Mucosa of stomach (tissue), 1 donor: ENCODE results near the gene SOX6.

Source experiments
- H3K27me3 ChIP-seq: one replicate; pipeline ENCODE4 v1.7.0; 2013; ENCODE audit warnings: mild to moderate bottlenecking, low read length; ENCODE audit not compliant: control insufficient read depth, insufficient read depth
- H3K36me3 ChIP-seq: one replicate; pipeline ENCODE4 v1.7.0; 2013; ENCODE audit warnings: low read length; ENCODE audit not compliant: control insufficient read depth, insufficient read depth
- H3K4me1 ChIP-seq: one replicate; pipeline ENCODE4 v1.7.0; 2013; ENCODE audit warnings: mild to moderate bottlenecking, low read length; ENCODE audit not compliant: control insufficient read depth, insufficient read depth
- H3K4me3 ChIP-seq: one replicate; pipeline ENCODE4 v1.7.0; 2013; ENCODE audit warnings: low read length
- H3K9ac ChIP-seq: one replicate; pipeline ENCODE4 v1.7.0; 2013; ENCODE audit warnings: mild to moderate bottlenecking, low read length, moderate library complexity
- H3K9me3 ChIP-seq: one replicate; pipeline ENCODE4 v1.7.0; 2013; ENCODE audit warnings: mild to moderate bottlenecking, low read length, moderate library complexity; ENCODE audit not compliant: control insufficient read depth
- donor health status: Pancreatic carcinoma.

The SOX6 gene

GRCh38 chr11:16204261-16204660 is 152.1 kb downstream of the SOX6 start:
- H3K9ac ChIP-seq = no peak overlapping the region
- no peaks in the 10 kb centered on the region for H3K27me3 ChIP-seq
- H3K4me1 ChIP-seq = no peaks in the 10 kb centered on the region
- no peak overlapping the region for H3K4me3 ChIP-seq
- H3K36me3 ChIP-seq = no peaks in the 10 kb centered on the region
- H3K9me3 ChIP-seq = no peaks in the 10 kb centered on the region

GRCh38 chr11:16195651-16196050 is 160.7 kb downstream of the SOX6 start:
- no peaks in the 10 kb centered on the region for H3K36me3 ChIP-seq

GRCh38 chr11:16194566-16194965 is 161.8 kb downstream of the SOX6 start:
- Histone ChIP-seq H3K36me3 (no peaks in the 10 kb centered on the region), H3K4me1 (no peaks in the 10 kb centered on the region), H3K27me3 (no peaks in the 10 kb centered on the region), H3K9me3 (no peaks in the 10 kb centered on the region), H3K4me3 (no peak overlapping the region), H3K9ac (no peak overlapping the region)

More at GRCh38 chr11:16195651-16196050, 160.7 kb downstream of the SOX6 start:
- no peak overlapping the region for H3K4me3 ChIP-seq
- no peaks in the 10 kb centered on the region for H3K4me1 ChIP-seq
- H3K27me3 ChIP-seq = no peaks in the 10 kb centered on the region
- H3K9ac ChIP-seq = no peak overlapping the region
- no peaks in the 10 kb centered on the region for H3K9me3 ChIP-seq

- Histone ChIP-seq H3K9me3 (no peaks in the 10 kb centered on the region), H3K9ac (no peak overlapping the region), H3K27me3 (no peaks in the 10 kb centered on the region), H3K36me3 (no peaks in the 10 kb centered on the region), H3K4me1 (no peaks in the 10 kb centered on the region), H3K4me3 (no peak overlapping the region)
These were observed 162.4 kb downstream of the SOX6 start for GRCh38 chr11:16193897-16194381.

- no peaks in the 10 kb centered on the region for H3K27me3 ChIP-seq
- no peaks in the 10 kb centered on the region for H3K36me3 ChIP-seq
- H3K9ac ChIP-seq = no peak overlapping the region
- H3K4me3 ChIP-seq = no peak overlapping the region
- no peaks in the 10 kb centered on the region for H3K9me3 ChIP-seq
- no peaks in the 10 kb centered on the region for H3K4me1 ChIP-seq
These were observed 164.5 kb downstream of the SOX6 start for GRCh38 chr11:16191868-16192240.

GRCh38 chr11:16191212-16191867 is 165.0 kb downstream of the SOX6 start:
- Histone ChIP-seq H3K4me3 (no peak overlapping the region), H3K27me3 (no peaks in the 10 kb centered on the region), H3K36me3 (no peaks in the 10 kb centered on the region), H3K4me1 (no peaks in the 10 kb centered on the region), H3K9me3 (no peaks in the 10 kb centered on the region), H3K9ac (no peak overlapping the region)

- H3K27me3 ChIP-seq = no peaks in the 10 kb centered on the region
- H3K4me1 ChIP-seq = no peaks in the 10 kb centered on the region
- no peak overlapping the region for H3K4me3 ChIP-seq
- H3K36me3 ChIP-seq = no peaks in the 10 kb centered on the region
- H3K9ac ChIP-seq = no peak overlapping the region
- H3K9me3 ChIP-seq = no peaks in the 10 kb centered on the region
These were observed 169.7 kb downstream of the SOX6 start for GRCh38 chr11:16186680-16187079.

GRCh38 chr11:16185042-16185441 is 171.3 kb downstream of the SOX6 start:
- no peaks in the 10 kb centered on the region for H3K4me1 ChIP-seq
- H3K4me3 ChIP-seq = no peak overlapping the region
- no peaks in the 10 kb centered on the region for H3K27me3 ChIP-seq
- H3K9ac ChIP-seq = no peak overlapping the region
- H3K9me3 ChIP-seq = no peaks in the 10 kb centered on the region
- no peaks in the 10 kb centered on the region for H3K36me3 ChIP-seq

- H3K4me3 ChIP-seq = no peak overlapping the region
- no peaks in the 10 kb centered on the region for H3K4me1 ChIP-seq
- H3K9ac ChIP-seq = no peak overlapping the region
- no peaks in the 10 kb centered on the region for H3K9me3 ChIP-seq
- no peaks in the 10 kb centered on the region for H3K27me3 ChIP-seq
- H3K36me3 ChIP-seq = no peaks in the 10 kb centered on the region
These were observed 171.8 kb downstream of the SOX6 start for GRCh38 chr11:16184588-16184987.

GRCh38 chr11:16182553-16182952 is 173.8 kb downstream of the SOX6 start:
- H3K9ac ChIP-seq = no peak overlapping the region
- H3K27me3 ChIP-seq = no peaks in the 10 kb centered on the region
- no peak overlapping the region for H3K4me3 ChIP-seq
- H3K4me1 ChIP-seq = no peaks in the 10 kb centered on the region
- H3K9me3 ChIP-seq = no peaks in the 10 kb centered on the region
- no peaks in the 10 kb centered on the region for H3K36me3 ChIP-seq

GRCh38 chr11:16180868-16181267 is 175.5 kb downstream of the SOX6 start:
- Histone ChIP-seq H3K9ac (no peak overlapping the region), H3K4me3 (no peak overlapping the region), H3K4me1 (no peaks in the 10 kb centered on the region), H3K27me3 (no peaks in the 10 kb centered on the region), H3K9me3 (no peaks in the 10 kb centered on the region), H3K36me3 (no peaks in the 10 kb centered on the region)

GRCh38 chr11:16179676-16180075 is 176.7 kb downstream of the SOX6 start:
- no peak overlapping the region for H3K9ac ChIP-seq
- H3K27me3 ChIP-seq = no peaks in the 10 kb centered on the region
- H3K4me3 ChIP-seq = no peak overlapping the region
- H3K36me3 ChIP-seq = no peaks in the 10 kb centered on the region
- H3K4me1 ChIP-seq = no peaks in the 10 kb centered on the region
- no peaks in the 10 kb centered on the region for H3K9me3 ChIP-seq

GRCh38 chr11:16178273-16178672 is 178.1 kb downstream of the SOX6 start:
- Histone ChIP-seq H3K9me3 (no peaks in the 10 kb centered on the region), H3K36me3 (no peaks in the 10 kb centered on the region), H3K4me3 (no peak overlapping the region), H3K4me1 (no peaks in the 10 kb centered on the region), H3K27me3 (no peaks in the 10 kb centered on the region), H3K9ac (no peak overlapping the region)
